UCSD-AML1 (cell line): ENCODE measurements around the gene KIF16B.

Experiments used
- DNase-seq: peaks from one replicate; lab custom pipeline; 2025; ENCODE audit not compliant: unreplicated experiment; lab: John Stamatoyannopoulos, UW

Gene KIF16B

GRCh38 chr20:16367948-16368560 is 205.2 kb downstream of the KIF16B start:
- no peak for DNase-seq

DNA sequence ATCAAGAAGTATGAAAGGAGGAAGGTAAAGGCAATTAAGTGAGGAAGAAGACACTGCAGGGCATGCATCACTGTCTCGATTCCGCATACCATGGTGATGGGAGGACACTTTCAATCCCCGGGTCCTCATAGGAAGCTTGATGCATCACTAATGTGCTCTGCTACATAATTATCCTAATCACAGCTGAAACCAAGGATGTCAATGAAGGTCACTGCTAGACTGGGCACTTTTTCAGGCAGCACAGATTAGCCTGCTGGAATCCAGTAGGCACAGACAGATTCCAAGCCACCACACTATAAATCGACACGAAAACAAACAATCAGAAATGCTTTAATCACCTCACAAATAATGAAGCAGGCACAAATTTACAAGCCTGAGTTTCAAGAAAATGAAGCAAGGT is 206.7 kb downstream of the KIF16B start:
- DNase-seq = no peak

GRCh38 chr20:16364320-16364687 is 208.9 kb downstream of the KIF16B start:
- no peak for DNase-seq

- DNase-seq = no peak
Observed at GRCh38 chr20:16363506-16364319, 209.5 kb downstream of the KIF16B start.

GRCh38 chr20:16362642-16363041 is 210.6 kb downstream of the KIF16B start:
- DNase-seq = no peak

DNA sequence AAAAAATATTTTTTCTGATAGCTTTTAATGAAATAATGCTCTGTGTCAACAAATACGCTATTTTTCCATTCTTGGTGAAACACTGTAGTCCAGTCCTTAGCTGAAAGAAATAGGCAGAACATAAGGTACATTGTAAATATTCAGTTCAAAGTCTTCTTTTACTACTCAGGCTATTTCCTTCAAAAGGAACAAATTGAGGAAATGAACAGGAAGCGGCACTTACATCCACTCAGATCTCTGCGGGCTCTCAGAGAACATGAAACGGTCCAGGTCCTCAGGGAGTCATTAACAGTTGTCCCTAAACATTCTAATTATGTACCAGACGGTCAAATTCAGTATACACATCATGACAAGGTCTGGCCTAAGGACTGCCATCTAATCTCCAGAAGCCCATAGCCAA is 212.6 kb downstream of the KIF16B start:
- DNase-seq = no peak

DNA sequence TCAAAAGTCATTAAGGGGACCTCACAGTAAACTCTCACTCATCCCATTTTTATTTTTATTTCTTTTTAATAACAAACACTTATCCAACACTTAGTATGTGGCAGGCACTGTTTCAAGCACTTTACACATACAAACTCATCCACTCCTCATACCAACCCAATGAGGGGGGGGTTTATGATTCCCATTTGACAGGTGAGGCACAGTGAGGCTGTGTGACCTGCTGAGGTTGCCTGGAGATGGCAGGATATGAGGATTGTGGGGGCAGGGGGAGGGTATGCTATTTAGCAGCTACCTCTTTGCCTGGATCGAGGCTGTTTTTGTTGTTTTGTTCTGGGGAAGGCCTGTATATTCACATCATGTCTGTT is 219.8 kb downstream of the KIF16B start:
- DNase-seq = no peak

GRCh38 chr20:16352751-16353416 is 220.4 kb downstream of the KIF16B start:
- DNase-seq = no peak

- no peak for DNase-seq
Observed at GRCh38 chr20:16352321-16352720, 220.9 kb downstream of the KIF16B start.

DNA sequence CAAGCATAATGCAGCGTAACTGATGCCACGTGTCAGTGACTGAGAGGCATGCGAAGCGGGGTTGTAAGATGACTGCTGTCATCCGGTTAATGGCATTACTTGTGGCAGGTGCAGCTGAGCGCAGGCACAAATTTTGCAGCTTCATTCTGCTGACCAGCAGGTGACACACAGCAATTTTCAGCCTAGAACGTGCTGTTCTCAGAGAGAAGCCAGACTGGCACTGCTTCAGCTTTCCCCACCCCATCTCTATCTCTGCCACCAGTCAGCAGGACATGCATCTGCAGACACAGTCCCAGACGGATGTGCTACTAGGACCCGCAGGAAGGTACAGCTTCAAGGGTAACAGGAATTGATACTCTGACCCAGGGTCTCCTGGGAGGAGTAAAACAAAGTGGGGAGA is 221.8 kb downstream of the KIF16B start:
- no peak for DNase-seq

- no peak for DNase-seq
Observed at GRCh38 chr20:16350465-16350864, 222.8 kb downstream of the KIF16B start.

- no peak for DNase-seq
Observed at GRCh38 chr20:16349523-16350260, 223.6 kb downstream of the KIF16B start.

DNA sequence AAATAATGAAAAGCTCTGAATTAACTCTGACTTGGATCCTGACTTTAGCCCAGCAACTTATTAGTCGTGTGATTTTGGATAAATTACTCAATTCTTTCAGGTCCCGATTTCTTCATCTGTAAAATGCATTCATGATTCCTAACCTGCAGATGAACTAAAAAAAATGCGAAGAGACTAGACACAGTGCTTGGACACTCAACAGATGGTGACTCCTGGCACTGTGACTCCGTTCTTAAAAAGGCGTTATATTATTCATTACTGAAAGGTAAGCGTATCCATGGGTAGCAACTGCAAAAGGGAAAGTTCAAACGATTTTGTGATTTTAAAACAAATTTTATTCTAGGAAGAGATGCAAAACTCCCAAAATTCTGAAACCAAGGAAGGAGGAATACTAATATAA is 226.3 kb downstream of the KIF16B start:
- no peak for DNase-seq

DNA sequence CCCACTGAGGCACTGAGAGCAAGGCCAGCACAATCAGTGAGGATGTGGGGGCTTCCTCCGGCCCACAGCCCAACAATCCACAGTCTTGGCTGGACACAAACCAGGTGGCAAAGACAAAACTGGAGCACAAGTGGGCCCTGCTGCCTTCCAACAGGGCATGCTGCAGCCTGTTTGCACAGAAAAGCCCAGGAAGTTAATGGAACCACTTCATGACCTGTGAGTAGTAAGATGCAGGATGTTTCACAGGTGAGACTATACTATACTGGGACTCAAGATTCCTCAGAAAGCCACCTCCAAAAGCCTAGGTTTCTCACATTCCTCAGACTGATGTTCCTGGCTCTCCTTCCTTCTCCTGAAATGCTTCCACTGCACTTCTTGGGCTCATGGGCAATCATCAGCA is 235.5 kb downstream of the KIF16B start:
- no peak for DNase-seq

- no peak for DNase-seq
Observed at GRCh38 chr20:16327606-16328005, 245.6 kb downstream of the KIF16B start.

DNA sequence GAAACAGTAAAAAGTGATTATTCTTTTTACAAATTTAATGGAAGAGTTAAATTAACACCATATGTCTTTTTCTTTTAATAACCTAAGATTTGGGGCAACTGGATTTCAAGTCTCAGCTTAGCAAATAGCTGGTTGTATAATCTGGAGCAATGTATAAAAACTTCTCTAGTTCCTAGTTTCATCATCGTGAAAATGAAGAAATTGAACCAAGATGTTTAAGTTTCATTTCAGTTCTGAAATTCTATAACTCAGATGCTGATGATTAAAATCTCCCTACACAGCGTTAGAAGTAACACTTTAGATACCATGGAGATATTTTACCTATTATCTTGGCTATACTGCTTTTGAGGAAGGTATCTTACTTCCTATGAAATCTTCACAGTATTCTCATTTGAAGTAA is 252.0 kb downstream of the KIF16B start:
- DNase-seq = no peak

GRCh38 chr20:16317445-16318362 is 255.5 kb downstream of the KIF16B start:
- DNase-seq = no peak

DNA sequence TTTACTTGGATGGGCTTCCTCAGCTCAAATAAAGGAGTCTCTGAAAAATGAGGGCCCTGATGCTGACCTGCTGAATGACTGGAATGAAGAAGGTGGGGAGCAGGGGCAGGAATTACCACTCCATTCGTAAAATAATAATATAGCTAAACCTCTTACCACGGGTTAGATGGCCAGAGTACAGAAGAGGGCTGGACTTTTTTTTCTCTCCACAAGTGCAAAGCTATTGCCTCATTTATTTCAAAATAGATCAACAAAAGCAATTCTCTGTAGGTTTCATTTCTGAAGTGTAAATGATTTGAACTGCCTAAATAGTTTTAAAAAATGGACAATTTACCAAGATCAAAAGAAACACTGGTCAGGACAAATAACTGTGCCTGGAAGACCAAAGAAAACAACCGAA is 256.7 kb downstream of the KIF16B start:
- DNase-seq = no peak

- DNase-seq = no peak
Observed at GRCh38 chr20:16314748-16315159, 258.5 kb downstream of the KIF16B start.

GRCh38 chr20:16314320-16314719 is 258.9 kb downstream of the KIF16B start:
- no peak for DNase-seq

DNA sequence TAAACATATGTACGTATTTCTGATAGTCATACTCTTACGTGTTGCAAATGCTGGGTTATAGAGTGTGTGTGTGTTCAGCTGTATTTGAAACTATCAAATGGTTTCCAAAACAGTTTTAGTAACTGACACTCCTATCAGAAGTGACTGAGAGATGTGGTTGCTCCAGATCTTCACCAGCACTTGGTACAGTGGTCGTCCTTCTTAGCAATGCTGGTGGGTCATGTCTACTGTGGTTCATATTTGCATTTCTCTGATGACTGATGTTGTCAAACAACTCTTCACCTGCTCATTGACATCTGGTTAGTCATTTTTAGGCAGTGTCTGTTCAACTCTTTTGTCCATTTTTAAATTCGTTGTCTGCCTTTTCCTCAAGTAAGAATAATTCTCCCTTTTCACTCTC is 259.3 kb downstream of the KIF16B start:
- no peak for DNase-seq
